Fibroblast of mammary gland (primary cell): ENCODE data around the gene TNFAIP8L1.

Source experiments
- DNase-seq: peaks from one replicate; pipeline ENCODE4 v3.0.0-alpha.2; 2010; ENCODE audit warnings: low read depth
- H3K4me3 ChIP-seq: 2 replicates; pipeline ENCODE4 v1.5.1; 2011; ENCODE audit warnings: low read depth, mild to moderate bottlenecking, low read length, moderate library complexity; ENCODE audit not compliant: control insufficient read depth
- TF ChIP-seq, protein P1 (sequence below): conservative IDR thresholded peaks from 2 replicates; pipeline ENCODE4 v1.5.1; 2011; ENCODE audit warnings: low read depth, low read length, inconsistent platforms; ENCODE audit not compliant: control insufficient read depth, insufficient read depth

Gene TNFAIP8L1

DNA sequence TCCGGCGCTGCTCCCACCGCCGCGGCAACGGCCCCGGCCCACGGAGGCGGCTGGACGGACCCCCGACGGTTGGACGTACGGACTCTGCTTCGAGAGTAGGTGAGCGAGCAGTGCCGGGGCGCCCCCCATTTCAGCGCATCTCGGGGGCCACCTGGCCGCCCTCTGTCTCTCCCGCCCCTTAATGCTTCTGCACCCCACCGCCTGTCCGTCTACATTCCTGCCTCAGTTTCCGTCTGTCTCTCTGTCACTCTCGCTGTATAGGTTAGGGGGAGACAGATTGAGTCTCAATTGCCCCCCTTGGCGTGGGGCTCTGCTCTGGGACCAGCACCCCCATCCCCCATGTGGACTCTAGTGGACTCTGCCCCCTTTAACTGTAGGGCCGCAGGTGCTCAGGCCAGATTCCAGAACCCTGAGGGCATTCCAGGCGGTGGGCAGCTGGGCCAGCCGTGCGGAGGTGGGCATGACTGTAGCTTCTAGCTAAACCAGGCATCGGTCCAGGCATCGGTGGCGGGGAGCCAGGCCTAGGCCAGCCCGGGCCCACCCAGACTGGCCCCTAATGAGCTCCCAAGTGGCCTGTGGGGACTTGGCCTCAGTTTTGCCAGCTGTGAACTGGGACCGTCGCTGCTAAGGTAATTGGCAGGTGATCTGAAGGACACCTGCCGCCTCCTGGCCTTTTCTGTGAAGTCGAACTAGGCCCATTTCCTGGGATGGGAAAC, 373 bp downstream of the TNFAIP8L1 start:
- peak overlapping the region; percentile 80 for H3K4me3 ChIP-seq
- TF ChIP-seq, protein P1, sequence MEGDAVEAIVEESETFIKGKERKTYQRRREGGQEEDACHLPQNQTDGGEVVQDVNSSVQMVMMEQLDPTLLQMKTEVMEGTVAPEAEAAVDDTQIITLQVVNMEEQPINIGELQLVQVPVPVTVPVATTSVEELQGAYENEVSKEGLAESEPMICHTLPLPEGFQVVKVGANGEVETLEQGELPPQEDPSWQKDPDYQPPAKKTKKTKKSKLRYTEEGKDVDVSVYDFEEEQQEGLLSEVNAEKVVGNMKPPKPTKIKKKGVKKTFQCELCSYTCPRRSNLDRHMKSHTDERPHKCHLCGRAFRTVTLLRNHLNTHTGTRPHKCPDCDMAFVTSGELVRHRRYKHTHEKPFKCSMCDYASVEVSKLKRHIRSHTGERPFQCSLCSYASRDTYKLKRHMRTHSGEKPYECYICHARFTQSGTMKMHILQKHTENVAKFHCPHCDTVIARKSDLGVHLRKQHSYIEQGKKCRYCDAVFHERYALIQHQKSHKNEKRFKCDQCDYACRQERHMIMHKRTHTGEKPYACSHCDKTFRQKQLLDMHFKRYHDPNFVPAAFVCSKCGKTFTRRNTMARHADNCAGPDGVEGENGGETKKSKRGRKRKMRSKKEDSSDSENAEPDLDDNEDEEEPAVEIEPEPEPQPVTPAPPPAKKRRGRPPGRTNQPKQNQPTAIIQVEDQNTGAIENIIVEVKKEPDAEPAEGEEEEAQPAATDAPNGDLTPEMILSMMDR = no peak
- DNase-seq = no peak

- TF ChIP-seq, protein P1 = no peak
- DNase-seq = no peak
- H3K4me3 ChIP-seq = peak overlapping the region; percentile 80
These were observed 1.1 kb downstream of the TNFAIP8L1 start for GRCh38 chr19:4640247-4641000.

- TF ChIP-seq, protein P1 = no peak
- DNase-seq = no peak
- H3K4me3 ChIP-seq = no peak overlapping the region
These were observed 1.8 kb downstream of the TNFAIP8L1 start for GRCh38 chr19:4641132-4641531.

- DNase-seq = no peak
- TF ChIP-seq, protein P1 = no peak
- no peak overlapping the region for H3K4me3 ChIP-seq
These were observed 3.3 kb downstream of the TNFAIP8L1 start for GRCh38 chr19:4642625-4643024.

DNA sequence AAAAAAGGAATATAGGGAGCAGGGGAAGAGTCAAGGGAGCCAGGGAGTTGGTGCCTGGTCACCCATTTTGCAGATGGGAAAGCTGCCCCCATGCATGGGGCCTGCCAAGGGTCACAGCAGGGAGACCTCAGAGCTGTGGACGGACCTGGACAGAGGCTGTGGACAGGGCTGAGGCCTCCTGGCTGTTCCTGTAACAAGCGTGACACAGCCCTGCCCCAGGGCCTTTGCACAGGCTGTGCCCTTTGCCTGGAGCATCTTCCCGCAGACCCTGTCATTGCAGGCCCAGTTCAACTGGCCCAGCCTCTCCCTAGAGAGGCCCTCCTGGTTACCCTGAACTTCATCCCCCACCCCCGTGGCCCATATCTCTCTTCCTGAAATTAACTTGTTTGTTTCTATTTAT, 6.4 kb downstream of the TNFAIP8L1 start:
- no peak overlapping the region for H3K4me3 ChIP-seq
- TF ChIP-seq, protein P1 = no peak
- DNase-seq = no peak

DNA sequence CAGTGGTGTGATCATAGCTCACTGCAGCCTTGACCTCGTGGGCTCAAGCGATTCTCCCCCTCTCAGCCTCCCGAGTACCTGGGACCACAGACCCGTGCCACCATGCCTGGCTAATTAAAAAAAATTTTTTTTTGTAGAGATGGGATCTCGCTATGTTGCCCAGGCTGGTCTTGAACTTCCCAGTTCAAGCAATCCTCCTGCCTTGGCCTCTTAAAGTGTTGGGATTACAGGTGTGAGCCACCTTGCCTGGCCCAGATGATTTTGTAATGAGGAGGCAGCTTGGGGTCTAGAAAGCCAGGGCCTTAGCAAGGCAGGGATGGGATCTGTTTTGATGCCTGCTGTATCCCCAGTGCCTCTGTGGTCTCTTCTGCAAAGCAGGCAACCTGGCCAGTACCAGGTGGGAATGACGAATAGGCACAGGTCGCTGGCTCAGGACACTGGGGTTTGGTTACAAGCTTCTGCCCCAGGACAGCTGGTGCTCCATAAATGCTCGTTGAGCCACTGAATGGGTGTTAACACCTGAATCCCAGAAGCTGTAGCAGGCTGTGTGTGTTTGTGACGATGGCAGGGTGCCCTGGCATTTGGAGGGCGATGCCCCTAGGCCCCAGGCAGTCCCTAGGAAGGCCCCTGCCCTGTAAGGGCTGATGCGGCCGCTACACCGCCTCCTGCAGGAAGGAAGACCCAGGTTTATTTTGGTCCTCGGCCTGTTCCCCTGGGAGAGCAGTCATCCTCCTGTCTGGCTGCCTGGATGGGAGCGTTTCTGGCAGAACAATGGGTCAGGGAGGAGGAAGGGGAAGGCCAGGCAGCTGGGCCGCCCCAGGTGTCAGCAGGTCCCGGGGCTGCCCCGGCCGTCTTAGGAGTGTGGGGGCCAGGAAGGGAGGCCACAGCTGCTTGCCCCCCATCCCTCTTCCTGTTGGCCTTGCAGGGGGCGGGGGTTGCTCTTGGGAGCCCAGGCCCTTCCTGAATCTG, 8.6 kb downstream of the TNFAIP8L1 start:
- no peak overlapping the region for H3K4me3 ChIP-seq
- peak; percentile 49 for DNase-seq
- TF ChIP-seq, protein P1 = peak; percentile 11
